ENCODE measurements around the gene PTOV1. TPM values are rescaled to one million over a fixed set of nuclear protein-coding genes. Genes with fewer than 3 reads are reported as not detected.

The PTOV1 gene
- polyA plus RNA-seq, 1 experiment = 67.6 TPM

GRCh38 chr19:49892716-49893115 is 41.8 kb downstream of the PTOV1 start:
- ChIA-PET CTCF (no interaction called here), POLR2A (no interaction called here)

GRCh38 chr19:49894011-49894664 is 43.2 kb downstream of the PTOV1 start:
- ChIA-PET POLR2A (no interaction called here), CTCF (no interaction called here)
- DNase-seq (ENCODE audit: low read depth) = no peak
- Histone ChIP-seq H3K4me3 (ENCODE audit: low read depth, low read length) (no peak overlapping the region), H3K36me3 (ENCODE audit: control insufficient read depth, insufficient read depth, low read length) (no peaks in the 10 kb centered on the region), H3K27me3 (ENCODE audit: control insufficient read depth, insufficient read depth, low read length) (no peaks in the 10 kb centered on the region; the same call in 1 of the 2 replicates)
- TF ChIP-seq, protein P1, sequence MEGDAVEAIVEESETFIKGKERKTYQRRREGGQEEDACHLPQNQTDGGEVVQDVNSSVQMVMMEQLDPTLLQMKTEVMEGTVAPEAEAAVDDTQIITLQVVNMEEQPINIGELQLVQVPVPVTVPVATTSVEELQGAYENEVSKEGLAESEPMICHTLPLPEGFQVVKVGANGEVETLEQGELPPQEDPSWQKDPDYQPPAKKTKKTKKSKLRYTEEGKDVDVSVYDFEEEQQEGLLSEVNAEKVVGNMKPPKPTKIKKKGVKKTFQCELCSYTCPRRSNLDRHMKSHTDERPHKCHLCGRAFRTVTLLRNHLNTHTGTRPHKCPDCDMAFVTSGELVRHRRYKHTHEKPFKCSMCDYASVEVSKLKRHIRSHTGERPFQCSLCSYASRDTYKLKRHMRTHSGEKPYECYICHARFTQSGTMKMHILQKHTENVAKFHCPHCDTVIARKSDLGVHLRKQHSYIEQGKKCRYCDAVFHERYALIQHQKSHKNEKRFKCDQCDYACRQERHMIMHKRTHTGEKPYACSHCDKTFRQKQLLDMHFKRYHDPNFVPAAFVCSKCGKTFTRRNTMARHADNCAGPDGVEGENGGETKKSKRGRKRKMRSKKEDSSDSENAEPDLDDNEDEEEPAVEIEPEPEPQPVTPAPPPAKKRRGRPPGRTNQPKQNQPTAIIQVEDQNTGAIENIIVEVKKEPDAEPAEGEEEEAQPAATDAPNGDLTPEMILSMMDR (IDR thresholded peaks at IDR 0.05; ENCODE audit: insufficient read depth, low read depth, low read length) = no peak

More at GRCh38 chr19:49892716-49893115, 41.8 kb downstream of the PTOV1 start:
- H3K4me3 ChIP-seq (ENCODE audit: low read depth, low read length) = no peak overlapping the region
- no peaks in the 10 kb centered on the region for H3K36me3 ChIP-seq (ENCODE audit: control insufficient read depth, insufficient read depth, low read length)
- no peak for DNase-seq (ENCODE audit: low read depth)
- TF ChIP-seq, protein P1 (IDR thresholded peaks at IDR 0.05; ENCODE audit: insufficient read depth, low read depth, low read length) = no peak
- no peaks in the 10 kb centered on the region; the same call in 1 of the 2 replicates for H3K27me3 ChIP-seq (ENCODE audit: control insufficient read depth, insufficient read depth, low read length)

- CTCF ChIA-PET = no interaction called here
- POLR2A ChIA-PET = no interaction called here
These were observed 44.1 kb downstream of the PTOV1 start for GRCh38 chr19:49894879-49895565.

GRCh38 chr19:49895566-49896297 is 44.8 kb downstream of the PTOV1 start:
- ChIA-PET POLR2A (no interaction called here), CTCF (interaction anchor here (1.2 kb wide), 1 partner anchor 16 kb away, joined by 3 read pairs; no protein-coding TSS in a partner anchor)
- TF ChIP-seq, protein P1 (IDR thresholded peaks at IDR 0.05; ENCODE audit: insufficient read depth, low read depth, low read length) = no peak
- Histone ChIP-seq H3K27me3 (ENCODE audit: control insufficient read depth, insufficient read depth, low read length) (no peaks in the 10 kb centered on the region; the same call in 1 of the 2 replicates), H3K36me3 (ENCODE audit: control insufficient read depth, insufficient read depth, low read length) (no peaks in the 10 kb centered on the region), H3K4me3 (ENCODE audit: low read depth, low read length) (no peak overlapping the region)
- DNase-seq (ENCODE audit: low read depth) = no peak

More at GRCh38 chr19:49894879-49895565, 44.1 kb downstream of the PTOV1 start:
- H3K4me3 ChIP-seq (ENCODE audit: low read depth, low read length) = no peak overlapping the region
- TF ChIP-seq, protein P1 (IDR thresholded peaks at IDR 0.05; ENCODE audit: insufficient read depth, low read depth, low read length) = no peak
- H3K27me3 ChIP-seq (ENCODE audit: control insufficient read depth, insufficient read depth, low read length) = no peaks in the 10 kb centered on the region; the same call in 1 of the 2 replicates
- no peaks in the 10 kb centered on the region for H3K36me3 ChIP-seq (ENCODE audit: control insufficient read depth, insufficient read depth, low read length)
- DNase-seq (ENCODE audit: low read depth) = no peak
